K562 (cell line): ENCODE data around the gene PHF12. TPM values are rescaled to one million over a fixed set of nuclear protein-coding genes. Genes with fewer than 3 reads are reported as not detected.

Experiments
- ATF2 ChIP-seq: sonication (generic); formaldehyde crosslinking; IDR thresholded peaks from 2 replicates; pipeline ENCODE4 v1.8.1; 2022; ENCODE audit warnings: missing genetic modification reagents
- BCOR ChIP-seq: fragments of 450-650 bp; IDR thresholded peaks from 2 replicates; pipeline ENCODE4 v1.6.1; 2016
- CAMTA2 ChIP-seq: fragments of 250-450 bp; sonication (Bioruptor Pico); conservative IDR thresholded peaks from 2 replicates; pipeline ENCODE4 v1.5.1; 2022
- CCAR2 ChIP-seq: fragments of 200-400 bp; formaldehyde crosslinking; IDR thresholded peaks from 2 replicates; pipeline ENCODE4 v1.6.1; 2017; ENCODE audit warnings: mild to moderate bottlenecking, low read depth, low read length
- GABPB2 ChIP-seq: fragments of 250-450 bp; sonication (Bioruptor Pico); conservative IDR thresholded peaks from 2 replicates; pipeline ENCODE4 v1.5.1; 2021; ENCODE audit warnings: mild to moderate bottlenecking
- GTF3C2 ChIP-seq: IDR thresholded peaks from 3 replicates; pipeline ENCODE4 v1.6.1; 2011; ENCODE audit warnings: borderline replicate concordance, mild to moderate bottlenecking, moderate library complexity; ENCODE audit not compliant: insufficient read length; ENCODE audit errors: extremely low read depth
- ILK ChIP-seq: fragments of 450-650 bp; IDR thresholded peaks from 2 replicates; pipeline ENCODE4 v1.6.1; 2016; ENCODE audit warnings: missing genetic modification characterization, low read depth, mild to moderate bottlenecking, missing compliant biosample characterization, moderate library complexity, borderline replicate concordance
- PRDM10 ChIP-seq: fragments of 450-650 bp; IDR thresholded peaks from 2 replicates; pipeline ENCODE4 v1.6.1; 2018; ENCODE audit not compliant: partially characterized antibody
- RBM17 ChIP-seq: fragments of 200-400 bp; formaldehyde crosslinking; IDR thresholded peaks from 2 replicates; pipeline ENCODE4 v1.6.1; 2017; ENCODE audit warnings: low read depth, mild to moderate bottlenecking, low read length, borderline replicate concordance
- SAP30 ChIP-seq: fragments of 200-600 bp; sonication (generic); IDR thresholded peaks from 2 replicates; pipeline ENCODE4 v1.6.1; 2012; ENCODE audit warnings: borderline replicate concordance, low read depth, mild to moderate bottlenecking, moderate library complexity, low read length, control low read depth, inconsistent platforms; ENCODE audit not compliant: insufficient read depth, poor library complexity, severe bottlenecking
- SOX6 ChIP-seq: fragments of 450-650 bp; IDR thresholded peaks from 2 replicates; pipeline ENCODE4 v1.6.1; 2014; ENCODE audit warnings: mild to moderate bottlenecking
- UBTF ChIP-seq, 2 experiments: IDR thresholded peaks; 2 replicates each; pipeline ENCODE4 v1.6.1; 2012; ENCODE audit warnings: improper control_type of control experiment in 2 of 2, low read depth in 2 of 2, low read length in 2 of 2, borderline replicate concordance in 1 of 2
- ZNF12 ChIP-seq: sonication (generic); formaldehyde crosslinking; IDR thresholded peaks from 2 replicates; pipeline ENCODE4 v1.4.0; 2020; ENCODE audit warnings: mild to moderate bottlenecking, missing genetic modification reagents
- ZNF561 ChIP-seq: fragments of 450-650 bp; formaldehyde crosslinking; conservative IDR thresholded peaks from 2 replicates; pipeline ENCODE4 v1.4.0; 2020; ENCODE audit warnings: mild to moderate bottlenecking, moderate library complexity
- polyA plus RNA-seq, 8 experiments: library from polyadenylated mRNA; depleted of rRNA in 4 of 8; stranded (reverse) in 5 of 8; unstranded in 3 of 8; fragments of >200 nt; fragmentation: Nextera tagmentation in 2 of 8; fragmentation: Illumina TruSeq in 1 of 8; extraction: Ambion mirVana in 2 of 8; extraction: Trizol in 1 of 8; gene quantifications; 2 replicates each; pipeline versions ENCODE4 v1.2.1 to v1.2.3, GENCODE V29; 2011 to 2014; ENCODE audit warnings: inconsistent platforms in 1 of 8, missing spikeins in 1 of 8
- total RNA-seq, 7 experiments: library from RNA; depleted of rRNA in 6 of 7; stranded (reverse); fragments of >200 nt in 6 of 7; fragmentation: Illumina TruSeq in 2 of 7; extraction: Trizol in 2 of 7; gene quantifications; 2 replicates each; pipeline versions ENCODE4 v1.2.1 to v1.2.3, GENCODE V29; 2011 to 2021; ENCODE audit warnings: low replicate concordance in 1 of 7

Gene PHF12
- total and polyA plus RNA-seq, 9 of the 15 experiments (the other 6 are each of a cell fraction or from before 2014, with no cell fraction given): 0.82 to 31.3 (median 13.5) TPM

GRCh38 chr17:28950017-28950751 lies 1.1 kb downstream of the PHF12 start (continued):
- TF ChIP-seq PRDM10 (peak; percentile 85), RBM17 (no peak), GTF3C2 (no peak), SAP30 (peak; percentile 55), SOX6 (no peak), GABPB2 (CRISPR knock-in tag) (no peak), ZNF12 (CRISPR knock-in tag) (no peak), UBTF (IDR thresholded peaks at IDR 0.05; ENCODE audit: borderline replicate concordance in 1 of 2, low read depth in 2 of 2, low read length in 2 of 2) (peak in 1 of 2 experiments; percentile 21; a peak in 1 of 4 replicates), ATF2 (CRISPR knock-in tag) (no peak), BCOR (no peak), ILK (no peak), CCAR2 (no peak), CAMTA2 (CRISPR knock-in tag) (no peak), ZNF561 (no peak)
- TF ChIP-seq, all 486 proteins: peak for 14
